Neural cell (in vitro differentiated cells): ENCODE data around the gene TFDP2. TPM values are rescaled to one million over a fixed set of nuclear protein-coding genes. Genes with fewer than 3 reads are reported as not detected.

Experiments
- H2AFZ ChIP-seq: fragments of 200-600, 300-800 bp; sonication (generic), shearing (Covaris generic); 2 replicates; pipeline ENCODE4 v1.6.0; 2014; ENCODE audit warnings: low read depth, mild to moderate bottlenecking, antibody characterized with exemption, low read length, moderate library complexity
- H3F3A ChIP-seq: fragments of 200-600 bp; shearing (Covaris generic); 2 replicates; pipeline ENCODE4 v1.6.1; 2016; ENCODE audit warnings: mild to moderate bottlenecking, moderate library complexity, mixed read lengths, antibody characterized with exemption, low read length; ENCODE audit not compliant: insufficient read depth, poor library complexity, severe bottlenecking
- H3K27ac ChIP-seq: fragments of 200-600, 300-800 bp; sonication (generic), shearing (Covaris generic); 2 replicates; pipeline ENCODE4 v1.5.1; 2014; ENCODE audit warnings: mild to moderate bottlenecking, low read length, moderate library complexity
- H3K27me3 ChIP-seq: fragments of 300-800, 200-600 bp; sonication (generic), shearing (Covaris generic); 2 replicates; pipeline ENCODE4 v1.6.0; 2014; ENCODE audit warnings: mild to moderate bottlenecking, low read depth, low read length, moderate library complexity; ENCODE audit not compliant: insufficient read depth
- H3K36me3 ChIP-seq: fragments of 300-800, 200-600 bp; sonication (generic), shearing (Covaris generic); 2 replicates; pipeline ENCODE4 v1.5.1; 2014; ENCODE audit warnings: mild to moderate bottlenecking, antibody characterized with exemption, low read length, moderate library complexity; ENCODE audit not compliant: insufficient read depth
- H3K4me2 ChIP-seq: fragments of 300-800, 200-600 bp; sonication (generic), shearing (Covaris generic); 2 replicates; pipeline ENCODE4 v1.6.0; 2014; ENCODE audit warnings: mild to moderate bottlenecking, low read length
- H3K4me3 ChIP-seq: fragments of 300-800, 200-600 bp; sonication (generic), shearing (Covaris generic); 2 replicates; pipeline ENCODE4 v1.5.1; 2014; ENCODE audit warnings: mild to moderate bottlenecking, low read length, moderate library complexity
- H3K79me2 ChIP-seq: fragments of 200-600 bp; shearing (Covaris generic); replicated peaks from 2 replicates; pipeline ENCODE4 v1.6.0; 2014; ENCODE audit warnings: mild to moderate bottlenecking, low read length, moderate library complexity; ENCODE audit not compliant: insufficient read depth
- H3K9ac ChIP-seq: fragments of 300-800, 200-600 bp; sonication (generic), shearing (Covaris generic); 2 replicates; pipeline ENCODE4 v1.6.1; 2016; ENCODE audit warnings: mild to moderate bottlenecking, low read length, mixed read lengths
- H3K9me2 ChIP-seq: fragments of 200-600 bp; shearing (Covaris generic); 2 replicates; pipeline ENCODE4 v1.6.1; 2016; ENCODE audit warnings: mild to moderate bottlenecking, low read length, mixed read lengths; ENCODE audit not compliant: insufficient read depth
- H3K9me3 ChIP-seq: fragments of 200-600, 300-800 bp; sonication (generic), shearing (Covaris generic); 2 replicates; pipeline ENCODE4 v1.6.1; 2016; ENCODE audit warnings: mild to moderate bottlenecking, mixed run types, low read length, moderate library complexity, mixed read lengths
- H4K20me1 ChIP-seq: fragments of 200-600 bp; shearing (Covaris generic); 2 replicates; pipeline ENCODE4 v1.6.1; 2016; ENCODE audit warnings: mild to moderate bottlenecking, mixed run types; ENCODE audit not compliant: insufficient read depth
- EP300 ChIP-seq: fragments of 450-650 bp; conservative IDR thresholded peaks from 2 replicates; pipeline ENCODE4 v1.6.1; 2014; ENCODE audit warnings: antibody characterized with exemption, mild to moderate bottlenecking, moderate library complexity; ENCODE audit not compliant: poor library complexity, severe bottlenecking
- EZH2 ChIP-seq: fragments of 200-600, 300-800 bp; shearing (Covaris generic), sonication (generic); IDR thresholded peaks from 2 replicates; pipeline ENCODE4 v1.6.1; 2014; ENCODE audit warnings: antibody characterized with exemption, low read length, borderline replicate concordance, mild to moderate bottlenecking; ENCODE audit not compliant: insufficient read depth, poor library complexity, severe bottlenecking
- MXI1 ChIP-seq: fragments of 450-650 bp; conservative IDR thresholded peaks from 2 replicates; pipeline ENCODE4 v1.6.1; 2014; ENCODE audit warnings: antibody characterized with exemption, mild to moderate bottlenecking; ENCODE audit not compliant: poor library complexity, severe bottlenecking
- POLR2AphosphoS5 ChIP-seq: IDR thresholded peaks from 2 replicates; pipeline ENCODE4 v1.6.1; 2012
- RAD21 ChIP-seq: fragments of 450-650 bp; conservative IDR thresholded peaks from 2 replicates; pipeline ENCODE4 v1.6.1; 2014; ENCODE audit warnings: antibody characterized with exemption, mild to moderate bottlenecking, moderate library complexity
- SMC3 ChIP-seq: fragments of 450-650 bp; conservative IDR thresholded peaks from 2 replicates; pipeline ENCODE4 v1.6.1; 2014; ENCODE audit warnings: antibody characterized with exemption, mild to moderate bottlenecking, moderate library complexity; ENCODE audit not compliant: poor library complexity
- TAF1 ChIP-seq: IDR thresholded peaks from 2 replicates; pipeline ENCODE4 v1.6.1; 2012; ENCODE audit warnings: low read depth
- polyA plus RNA-seq: library from polyadenylated mRNA; depleted of rRNA; stranded (reverse); fragments of >200 nt; gene quantifications from 2 replicates; pipeline ENCODE4 v1.2.3, GENCODE V29; 2014
- TF ChIP-seq, protein P1 (sequence below): IDR thresholded peaks from 2 replicates; pipeline ENCODE4 v1.6.1; 2012; ENCODE audit warnings: borderline replicate concordance
- TF ChIP-seq, protein P2 (sequence below): fragments of 450-650 bp; IDR thresholded peaks from 2 replicates; pipeline ENCODE4 v1.5.1; 2014; ENCODE audit warnings: antibody characterized with exemption, mild to moderate bottlenecking, moderate library complexity; ENCODE audit not compliant: poor library complexity, severe bottlenecking

The TFDP2 gene
- polyA plus RNA-seq, 1 donor from 2014 or later: 17.0 TPM

DNA sequence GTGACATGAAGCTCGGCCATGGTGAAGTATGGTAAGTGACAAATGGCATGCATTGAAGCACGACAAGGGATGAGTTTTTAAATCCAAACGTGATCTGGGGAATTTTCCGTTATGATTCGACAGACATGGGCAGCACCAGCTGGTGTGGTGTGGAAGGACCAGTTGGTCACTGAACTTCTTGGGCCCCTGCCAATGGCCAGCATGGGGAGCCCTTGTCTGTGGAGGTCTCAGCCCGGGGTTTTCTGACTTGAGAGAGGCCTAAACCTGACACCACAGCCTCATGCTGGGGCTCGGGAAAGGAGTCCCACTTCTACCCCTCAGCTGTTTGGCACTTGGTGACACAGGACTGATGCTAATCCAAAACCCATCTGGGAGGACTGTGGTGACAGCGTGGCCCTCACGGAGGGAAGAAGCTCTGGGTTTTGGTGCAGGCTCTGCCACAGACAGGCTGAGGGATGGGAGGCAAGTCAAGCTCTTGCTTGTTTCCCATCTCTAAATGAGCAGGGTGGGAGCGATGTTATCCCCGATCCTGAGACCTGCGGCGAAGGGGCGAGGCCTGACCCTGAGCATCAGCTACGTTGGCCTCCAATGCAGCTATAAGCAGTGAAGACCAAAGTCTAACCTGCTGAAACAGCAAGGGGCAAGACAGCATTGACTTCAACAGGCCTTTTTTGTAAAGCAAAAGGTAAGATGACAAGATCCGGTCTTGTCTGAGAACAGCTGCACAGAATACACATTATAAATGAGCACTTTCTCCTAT lies 203.4 kb downstream of the TFDP2 start:
- no peak overlapping the region for H3K27ac ChIP-seq
- H3K4me3 ChIP-seq: no peak overlapping the region
- no peak overlapping the region for H2AFZ ChIP-seq
- no peaks in the 10 kb centered on the region for H3K27me3 ChIP-seq
- H3K36me3 ChIP-seq: no peaks in the 10 kb centered on the region
- no peak for TF ChIP-seq MXI1
- TF ChIP-seq EZH2: no peak
- TF ChIP-seq EP300: no peak
- TF ChIP-seq RAD21: no peak
- TF ChIP-seq, protein P1, sequence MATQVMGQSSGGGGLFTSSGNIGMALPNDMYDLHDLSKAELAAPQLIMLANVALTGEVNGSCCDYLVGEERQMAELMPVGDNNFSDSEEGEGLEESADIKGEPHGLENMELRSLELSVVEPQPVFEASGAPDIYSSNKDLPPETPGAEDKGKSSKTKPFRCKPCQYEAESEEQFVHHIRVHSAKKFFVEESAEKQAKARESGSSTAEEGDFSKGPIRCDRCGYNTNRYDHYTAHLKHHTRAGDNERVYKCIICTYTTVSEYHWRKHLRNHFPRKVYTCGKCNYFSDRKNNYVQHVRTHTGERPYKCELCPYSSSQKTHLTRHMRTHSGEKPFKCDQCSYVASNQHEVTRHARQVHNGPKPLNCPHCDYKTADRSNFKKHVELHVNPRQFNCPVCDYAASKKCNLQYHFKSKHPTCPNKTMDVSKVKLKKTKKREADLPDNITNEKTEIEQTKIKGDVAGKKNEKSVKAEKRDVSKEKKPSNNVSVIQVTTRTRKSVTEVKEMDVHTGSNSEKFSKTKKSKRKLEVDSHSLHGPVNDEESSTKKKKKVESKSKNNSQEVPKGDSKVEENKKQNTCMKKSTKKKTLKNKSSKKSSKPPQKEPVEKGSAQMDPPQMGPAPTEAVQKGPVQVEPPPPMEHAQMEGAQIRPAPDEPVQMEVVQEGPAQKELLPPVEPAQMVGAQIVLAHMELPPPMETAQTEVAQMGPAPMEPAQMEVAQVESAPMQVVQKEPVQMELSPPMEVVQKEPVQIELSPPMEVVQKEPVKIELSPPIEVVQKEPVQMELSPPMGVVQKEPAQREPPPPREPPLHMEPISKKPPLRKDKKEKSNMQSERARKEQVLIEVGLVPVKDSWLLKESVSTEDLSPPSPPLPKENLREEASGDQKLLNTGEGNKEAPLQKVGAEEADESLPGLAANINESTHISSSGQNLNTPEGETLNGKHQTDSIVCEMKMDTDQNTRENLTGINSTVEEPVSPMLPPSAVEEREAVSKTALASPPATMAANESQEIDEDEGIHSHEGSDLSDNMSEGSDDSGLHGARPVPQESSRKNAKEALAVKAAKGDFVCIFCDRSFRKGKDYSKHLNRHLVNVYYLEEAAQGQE: no peak
- no peak for TF ChIP-seq TAF1
- TF ChIP-seq SMC3: no peak
- TF ChIP-seq, protein P2, sequence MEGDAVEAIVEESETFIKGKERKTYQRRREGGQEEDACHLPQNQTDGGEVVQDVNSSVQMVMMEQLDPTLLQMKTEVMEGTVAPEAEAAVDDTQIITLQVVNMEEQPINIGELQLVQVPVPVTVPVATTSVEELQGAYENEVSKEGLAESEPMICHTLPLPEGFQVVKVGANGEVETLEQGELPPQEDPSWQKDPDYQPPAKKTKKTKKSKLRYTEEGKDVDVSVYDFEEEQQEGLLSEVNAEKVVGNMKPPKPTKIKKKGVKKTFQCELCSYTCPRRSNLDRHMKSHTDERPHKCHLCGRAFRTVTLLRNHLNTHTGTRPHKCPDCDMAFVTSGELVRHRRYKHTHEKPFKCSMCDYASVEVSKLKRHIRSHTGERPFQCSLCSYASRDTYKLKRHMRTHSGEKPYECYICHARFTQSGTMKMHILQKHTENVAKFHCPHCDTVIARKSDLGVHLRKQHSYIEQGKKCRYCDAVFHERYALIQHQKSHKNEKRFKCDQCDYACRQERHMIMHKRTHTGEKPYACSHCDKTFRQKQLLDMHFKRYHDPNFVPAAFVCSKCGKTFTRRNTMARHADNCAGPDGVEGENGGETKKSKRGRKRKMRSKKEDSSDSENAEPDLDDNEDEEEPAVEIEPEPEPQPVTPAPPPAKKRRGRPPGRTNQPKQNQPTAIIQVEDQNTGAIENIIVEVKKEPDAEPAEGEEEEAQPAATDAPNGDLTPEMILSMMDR: no peak
- no peak for TF ChIP-seq POLR2AphosphoS5
- no peak overlapping the region for H3K9ac ChIP-seq
- H3K79me2 ChIP-seq: no peaks in the 10 kb centered on the region
- no peaks in the 10 kb centered on the region for H4K20me1 ChIP-seq
- no peak overlapping the region for H3K4me2 ChIP-seq
- no peaks in the 10 kb centered on the region for H3K9me2 ChIP-seq
- H3K9me3 ChIP-seq: no peaks in the 10 kb centered on the region
- H3F3A ChIP-seq: no peaks in the 10 kb centered on the region

DNA sequence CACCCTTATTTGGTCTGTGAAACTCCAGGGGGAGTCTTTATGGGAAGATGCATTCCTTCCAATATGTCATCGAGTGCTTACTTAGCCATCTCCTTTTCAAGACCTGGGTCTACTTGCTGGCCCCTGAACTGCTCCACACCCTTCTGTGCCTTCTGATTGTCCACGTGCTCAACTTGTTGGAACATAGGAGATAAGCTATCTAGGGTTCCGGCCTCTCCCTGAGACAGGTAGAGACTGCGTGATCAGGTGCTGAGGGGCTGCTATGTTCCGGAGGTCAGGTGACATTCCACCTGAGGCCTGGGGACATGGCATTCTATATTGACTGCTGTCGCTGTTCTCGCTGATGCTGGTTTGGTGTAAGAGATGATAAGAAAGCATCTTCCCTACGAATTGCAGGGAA lies 207.3 kb downstream of the TFDP2 start:
- Histone ChIP-seq H3K4me2 (no peak overlapping the region), H3F3A (no peaks in the 10 kb centered on the region), H3K79me2 (no peaks in the 10 kb centered on the region), H3K36me3 (no peaks in the 10 kb centered on the region), H2AFZ (no peak overlapping the region), H3K4me3 (no peak overlapping the region), H3K9ac (no peak overlapping the region), H3K27ac (no peak overlapping the region), H4K20me1 (no peaks in the 10 kb centered on the region), H3K9me3 (no peaks in the 10 kb centered on the region), H3K9me2 (no peaks in the 10 kb centered on the region), H3K27me3 (no peaks in the 10 kb centered on the region)
- no peak for TF ChIP-seq EP300
- TF ChIP-seq EZH2: no peak
- TF ChIP-seq SMC3: no peak
- TF ChIP-seq RAD21: no peak
- TF ChIP-seq, protein P1: no peak
- no peak for TF ChIP-seq MXI1
- no peak for TF ChIP-seq POLR2AphosphoS5
